Hematopoietic multipotent progenitor cell (in vitro differentiated cells): ENCODE results near the gene CD3E. TPM values are rescaled to one million over a fixed set of nuclear protein-coding genes. Genes with fewer than 3 reads are reported as not detected.

Source experiments
- small RNA-seq: library from RNA; depleted of rRNA; stranded (forward); fragments of <200 nt; gene quantifications from one replicate; pipeline ENCODE3, GENCODE V24; 2012
- total RNA-seq: library from RNA; depleted of rRNA; stranded (reverse); fragments of >200 nt; gene quantifications from one replicate; pipeline ENCODE4 v1.2.3, GENCODE V29; 2012

The CD3E gene
- total RNA-seq, 1 donor: 0.54 TPM

Small RNA genes lying within 50 kb of the gene (small RNA-seq; reads per million reads assigned to genes)
- gene AP001582.1: not detected

Other genes starting within 250 kb of the CD3E start
- not detected for gene TMPRSS4, start 227.7 kb upstream of the CD3E start, total RNA-seq
- under 0.01 TPM for gene SMIM35, start 217.8 kb upstream of the CD3E start, total RNA-seq
- not detected for gene SCN4B, start 151.9 kb upstream of the CD3E start, total RNA-seq
- gene SCN2B, start 128.1 kb upstream of the CD3E start, total RNA-seq: not detected
- 26.9 TPM for gene JAML, start 79.7 kb upstream of the CD3E start, total RNA-seq
- 2.2 TPM for gene MPZL3, start 52.4 kb upstream of the CD3E start, total RNA-seq
- 2.4 TPM for gene MPZL2, start 40.4 kb upstream of the CD3E start, total RNA-seq
- 0.27 TPM for gene CD3D, start 38.0 kb downstream of the CD3E start, total RNA-seq
- under 0.01 TPM for gene CD3G, start 39.6 kb downstream of the CD3E start, total RNA-seq
- 26.4 TPM for gene UBE4A, start 54.9 kb downstream of the CD3E start, total RNA-seq
- gene ATP5MG, start 96.9 kb downstream of the CD3E start, total RNA-seq: 50.1 TPM
- 78.4 TPM for gene KMT2A, start 131.8 kb downstream of the CD3E start, total RNA-seq
- 1.1 TPM for gene TTC36, start 222.7 kb downstream of the CD3E start, total RNA-seq
- 35.8 TPM for gene TMEM25, start 226.5 kb downstream of the CD3E start, total RNA-seq